Loucy (cell line): Measurements from ENCODE around the gene GTPBP6.

Experiments
- H2AFZ ChIP-seq: fragments of 200-600 bp; sonication (generic); 2 replicates; pipeline ENCODE4 v1.6.0; 2016; ENCODE audit warnings: antibody characterized with exemption, mild to moderate bottlenecking, low read length, moderate library complexity
- H3F3A ChIP-seq: fragments of 200-600 bp; 2 replicates; pipeline ENCODE4 v1.6.0; 2016; ENCODE audit warnings: antibody characterized with exemption, low read depth, mild to moderate bottlenecking
- H3K27me3 ChIP-seq: fragments of 200-600 bp; sonication (generic); 2 replicates; pipeline ENCODE4 v1.6.1; 2014; ENCODE audit warnings: low read length, mild to moderate bottlenecking; ENCODE audit not compliant: insufficient read depth, poor library complexity, severe bottlenecking
- H3K36me3 ChIP-seq: fragments of 200-600 bp; sonication (generic); 2 replicates; pipeline ENCODE4 v1.6.1; 2016; ENCODE audit warnings: low read length; ENCODE audit not compliant: insufficient read depth
- H3K4me1 ChIP-seq: fragments of 200-600 bp; sonication (generic); 2 replicates; pipeline ENCODE4 v1.5.1; 2014; ENCODE audit warnings: low read length, mild to moderate bottlenecking; ENCODE audit not compliant: insufficient read depth, poor library complexity, severe bottlenecking
- H3K4me2 ChIP-seq: fragments of 200-600 bp; sonication (generic); 2 replicates; pipeline ENCODE4 v1.6.0; 2014; ENCODE audit warnings: antibody characterized with exemption, low read length, low read depth, mild to moderate bottlenecking; ENCODE audit not compliant: poor library complexity, severe bottlenecking
- H3K4me3 ChIP-seq: fragments of 200-600 bp; sonication (generic); 2 replicates; pipeline ENCODE4 v1.5.1; 2014; ENCODE audit warnings: low read length, mild to moderate bottlenecking, mixed read lengths; ENCODE audit not compliant: poor library complexity, severe bottlenecking
- H3K79me2 ChIP-seq: fragments of 200-600 bp; sonication (generic); 2 replicates; pipeline ENCODE4 v1.6.1; 2014; ENCODE audit warnings: low read length; ENCODE audit not compliant: insufficient read depth
- H3K9ac ChIP-seq: fragments of 200-600 bp; sonication (generic); 2 replicates; pipeline ENCODE4 v1.6.0; 2014; ENCODE audit warnings: mild to moderate bottlenecking, low read depth, low read length, moderate library complexity; ENCODE audit not compliant: poor library complexity, severe bottlenecking
- H3K9me2 ChIP-seq: fragments of 200-600 bp; sonication (generic); replicated peaks from 2 replicates; pipeline ENCODE4 v1.6.1; 2016; ENCODE audit warnings: low read depth, low read length, mixed read lengths
- H3K9me3 ChIP-seq: fragments of 200-600 bp; sonication (generic); 2 replicates; pipeline ENCODE4 v1.6.1; 2014; ENCODE audit warnings: mild to moderate bottlenecking, antibody characterized with exemption, low read length, low read depth; ENCODE audit not compliant: insufficient read depth
- H4K20me1 ChIP-seq: fragments of 200-600 bp; sonication (generic); 2 replicates; pipeline ENCODE4 v1.6.0; 2014; ENCODE audit warnings: antibody characterized with exemption, low read length, mild to moderate bottlenecking; ENCODE audit not compliant: insufficient read depth, poor library complexity, severe bottlenecking
- EZH2phosphoT487 ChIP-seq: fragments of 200-600 bp; IDR thresholded peaks from 2 replicates; pipeline ENCODE4 v1.6.1; 2018; ENCODE audit warnings: antibody characterized with exemption, mild to moderate bottlenecking, moderate library complexity, borderline replicate concordance
- TF ChIP-seq, protein P1 (sequence below): fragments of 200-600 bp; sonication (generic); conservative IDR thresholded peaks from 2 replicates; pipeline ENCODE4 v1.5.1; 2014; ENCODE audit warnings: mild to moderate bottlenecking, antibody characterized with exemption, low read length

GTPBP6 gene

GRCh38 chrX:335758-336155 is 17.2 kb upstream of the GTPBP6 start:
- no peak overlapping the region for H3K4me3 ChIP-seq
- H3K4me1 ChIP-seq: no peaks in the 10 kb centered on the region
- no peaks in the 10 kb centered on the region for H3K27me3 ChIP-seq
- no peak overlapping the region for H3K4me2 ChIP-seq
- no peaks in the 10 kb centered on the region for H4K20me1 ChIP-seq
- no peaks in the 10 kb centered on the region for H3K9me3 ChIP-seq
- H3K9ac ChIP-seq: no peak overlapping the region
- TF ChIP-seq, protein P1, sequence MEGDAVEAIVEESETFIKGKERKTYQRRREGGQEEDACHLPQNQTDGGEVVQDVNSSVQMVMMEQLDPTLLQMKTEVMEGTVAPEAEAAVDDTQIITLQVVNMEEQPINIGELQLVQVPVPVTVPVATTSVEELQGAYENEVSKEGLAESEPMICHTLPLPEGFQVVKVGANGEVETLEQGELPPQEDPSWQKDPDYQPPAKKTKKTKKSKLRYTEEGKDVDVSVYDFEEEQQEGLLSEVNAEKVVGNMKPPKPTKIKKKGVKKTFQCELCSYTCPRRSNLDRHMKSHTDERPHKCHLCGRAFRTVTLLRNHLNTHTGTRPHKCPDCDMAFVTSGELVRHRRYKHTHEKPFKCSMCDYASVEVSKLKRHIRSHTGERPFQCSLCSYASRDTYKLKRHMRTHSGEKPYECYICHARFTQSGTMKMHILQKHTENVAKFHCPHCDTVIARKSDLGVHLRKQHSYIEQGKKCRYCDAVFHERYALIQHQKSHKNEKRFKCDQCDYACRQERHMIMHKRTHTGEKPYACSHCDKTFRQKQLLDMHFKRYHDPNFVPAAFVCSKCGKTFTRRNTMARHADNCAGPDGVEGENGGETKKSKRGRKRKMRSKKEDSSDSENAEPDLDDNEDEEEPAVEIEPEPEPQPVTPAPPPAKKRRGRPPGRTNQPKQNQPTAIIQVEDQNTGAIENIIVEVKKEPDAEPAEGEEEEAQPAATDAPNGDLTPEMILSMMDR: no peak
- TF ChIP-seq EZH2phosphoT487: no peak
- H3K9me2 ChIP-seq: no peaks in the 10 kb centered on the region
- no peak overlapping the region for H2AFZ ChIP-seq
- no peaks in the 10 kb centered on the region; the same call in 1 of the 2 replicates for H3K36me3 ChIP-seq
- H3F3A ChIP-seq: no peaks in the 10 kb centered on the region
- no peaks in the 10 kb centered on the region for H3K79me2 ChIP-seq

GRCh38 chrX:334971-335757 is 16.6 kb upstream of the GTPBP6 start:
- Histone ChIP-seq H3K4me2 (no peak overlapping the region), H3K9me3 (no peaks in the 10 kb centered on the region), H3F3A (no peaks in the 10 kb centered on the region), H3K9ac (no peak overlapping the region), H3K79me2 (no peaks in the 10 kb centered on the region), H3K4me3 (no peak overlapping the region), H3K4me1 (no peaks in the 10 kb centered on the region), H4K20me1 (no peaks in the 10 kb centered on the region), H3K27me3 (no peaks in the 10 kb centered on the region), H3K9me2 (no peaks in the 10 kb centered on the region), H3K36me3 (no peaks in the 10 kb centered on the region; the same call in 1 of the 2 replicates), H2AFZ (no peak overlapping the region)
- no peak for TF ChIP-seq EZH2phosphoT487
- TF ChIP-seq, protein P1: no peak

- no peaks in the 10 kb centered on the region; the same call in 1 of the 2 replicates for H3K36me3 ChIP-seq
- no peaks in the 10 kb centered on the region for H3K4me1 ChIP-seq
- H3K4me3 ChIP-seq: no peak overlapping the region
- H3K9me2 ChIP-seq: no peaks in the 10 kb centered on the region
- TF ChIP-seq EZH2phosphoT487: no peak
- TF ChIP-seq, protein P1: no peak
- no peak overlapping the region for H3K9ac ChIP-seq
- no peaks in the 10 kb centered on the region for H4K20me1 ChIP-seq
- no peak overlapping the region for H3K4me2 ChIP-seq
- H3K79me2 ChIP-seq: no peaks in the 10 kb centered on the region
- H3K27me3 ChIP-seq: no peaks in the 10 kb centered on the region
- H3F3A ChIP-seq: no peaks in the 10 kb centered on the region
- no peak overlapping the region for H2AFZ ChIP-seq
- no peaks in the 10 kb centered on the region for H3K9me3 ChIP-seq
Measured at GRCh38 chrX:334331-334891, 15.8 kb upstream of the GTPBP6 start.
